Stimulated activated CD4-positive, alpha-beta T cell treated with anti-CD3 and anti-CD28 coated beads, Interleukin-4, amount 100 ng/mL, for 1 hour (primary cell): ENCODE data around the gene IKZF1.

ENCODE experiments used
- DNase-seq: peaks from one replicate; pipeline ENCODE4 v3.0.0-alpha.2; 2020

The IKZF1 gene

GRCh38 chr7:50418526-50419290 lies 114.2 kb downstream of the IKZF1 start:
- no peak for DNase-seq

GRCh38 chr7:50421043-50421442 lies 116.5 kb downstream of the IKZF1 start:
- DNase-seq: no peak

- DNase-seq: no peak
Measured at GRCh38 chr7:50422858-50423257, 118.3 kb downstream of the IKZF1 start.

DNA sequence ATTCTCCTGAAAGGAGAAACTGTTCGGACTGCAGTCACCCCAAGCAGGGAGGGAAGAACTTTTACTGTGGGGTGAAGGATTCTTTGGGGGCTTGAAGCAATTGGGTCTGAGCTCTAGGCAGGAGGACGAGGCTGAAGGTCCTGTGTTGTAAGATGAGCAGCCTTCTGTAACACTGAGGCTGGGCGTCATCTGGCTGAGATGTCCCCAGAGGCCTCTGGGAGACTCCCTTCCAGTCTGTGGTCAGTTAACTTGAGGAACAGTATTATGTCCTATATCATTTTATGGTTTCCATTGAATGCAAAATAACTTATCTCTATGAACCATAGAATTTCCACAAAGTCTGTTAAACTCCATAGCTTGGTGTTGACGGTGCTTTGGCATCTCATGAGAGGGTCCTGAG lies 119.3 kb downstream of the IKZF1 start:
- DNase-seq: no peak

GRCh38 chr7:50425318-50425717 lies 120.8 kb downstream of the IKZF1 start:
- no peak for DNase-seq

DNA sequence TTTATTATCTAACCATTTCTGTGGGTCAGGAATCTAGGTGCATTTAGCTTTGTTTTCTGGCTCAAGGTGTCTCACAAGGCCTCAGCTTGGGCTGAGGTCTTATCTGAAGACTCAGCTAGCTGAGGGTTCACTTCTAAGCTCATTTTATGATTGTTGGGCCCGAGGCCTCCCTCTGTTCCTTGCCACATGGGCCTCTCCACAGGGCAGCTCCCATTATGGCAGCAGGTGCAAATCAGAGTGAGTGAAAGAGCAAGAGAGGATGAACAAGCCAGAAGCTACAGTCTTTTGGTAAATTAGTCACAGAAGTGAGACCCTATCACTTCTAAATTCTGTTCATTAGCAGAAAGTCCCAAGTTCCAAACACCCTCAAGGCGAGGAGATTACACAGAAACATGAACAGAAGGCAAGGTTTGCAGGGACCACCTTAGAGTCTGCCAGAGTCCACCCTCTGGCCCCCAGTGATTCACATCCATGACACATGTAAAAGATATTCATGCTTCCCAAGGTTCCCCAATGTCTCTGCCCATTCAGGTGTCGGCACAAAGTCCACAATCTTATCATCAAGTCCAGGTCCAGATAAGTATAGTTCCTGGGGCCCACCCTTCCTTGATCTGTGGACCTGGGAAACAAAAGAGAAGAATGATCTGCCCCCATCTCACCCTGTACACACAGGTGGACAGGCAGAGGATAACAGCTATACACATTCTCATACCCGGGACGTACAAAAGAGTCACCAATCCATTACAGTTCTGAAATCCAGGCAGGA lies 121.9 kb downstream of the IKZF1 start:
- no peak for DNase-seq

- DNase-seq: no peak
Measured at GRCh38 chr7:50427518-50427917, 123.0 kb downstream of the IKZF1 start.

GRCh38 chr7:50428911-50429310 lies 124.4 kb downstream of the IKZF1 start:
- no peak for DNase-seq

DNA sequence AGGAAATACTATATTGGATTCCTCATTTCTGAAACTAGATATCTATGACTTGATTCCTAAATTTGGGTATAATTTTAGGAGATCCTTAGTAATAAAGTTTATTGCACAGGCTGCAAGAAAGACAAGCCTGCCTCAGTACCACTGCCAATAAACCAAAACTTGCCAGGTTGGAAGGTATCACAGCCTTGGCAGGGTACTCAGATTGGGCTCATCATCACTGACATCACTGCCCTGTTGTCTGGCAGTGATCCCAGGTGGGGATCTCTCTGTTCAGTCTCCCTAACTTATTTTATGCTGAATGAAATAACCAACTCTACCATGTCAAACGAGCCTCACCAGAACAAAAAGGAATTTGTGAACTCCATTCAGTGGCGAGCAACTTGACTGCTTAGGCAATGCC lies 126.8 kb downstream of the IKZF1 start:
- DNase-seq: no peak

DNA sequence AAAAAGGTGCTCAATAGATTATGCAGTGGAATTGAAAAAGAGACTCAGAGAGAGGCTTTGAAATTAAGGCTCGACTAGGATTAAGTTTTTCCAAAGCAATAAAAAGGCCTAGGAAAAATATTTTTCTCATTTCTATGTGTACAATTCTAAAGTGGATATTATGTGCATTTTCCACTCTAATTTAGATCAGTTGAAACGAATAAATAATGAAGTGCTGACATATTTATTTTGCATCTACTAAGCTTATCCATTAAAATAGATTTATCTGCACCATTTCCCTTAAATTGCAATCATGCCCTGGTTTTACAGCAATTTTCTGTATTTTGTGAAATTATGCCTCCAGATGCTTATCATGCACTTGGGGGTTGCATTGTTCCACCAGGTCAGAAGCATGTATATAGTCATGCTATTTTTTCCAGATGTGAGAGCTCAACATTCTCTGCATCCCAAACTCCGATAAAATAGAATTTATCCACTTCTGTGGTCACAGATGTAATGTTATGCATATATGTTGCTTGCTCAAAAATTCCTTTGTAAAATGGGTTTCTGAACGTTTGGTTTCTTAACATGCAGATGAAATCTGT lies 127.3 kb downstream of the IKZF1 start:
- no peak for DNase-seq

- DNase-seq: no peak
Measured at GRCh38 chr7:50436133-50436806, 131.8 kb downstream of the IKZF1 start.

- DNase-seq: no peak
Measured at GRCh38 chr7:50446542-50446960, 142.0 kb downstream of the IKZF1 start.

DNA sequence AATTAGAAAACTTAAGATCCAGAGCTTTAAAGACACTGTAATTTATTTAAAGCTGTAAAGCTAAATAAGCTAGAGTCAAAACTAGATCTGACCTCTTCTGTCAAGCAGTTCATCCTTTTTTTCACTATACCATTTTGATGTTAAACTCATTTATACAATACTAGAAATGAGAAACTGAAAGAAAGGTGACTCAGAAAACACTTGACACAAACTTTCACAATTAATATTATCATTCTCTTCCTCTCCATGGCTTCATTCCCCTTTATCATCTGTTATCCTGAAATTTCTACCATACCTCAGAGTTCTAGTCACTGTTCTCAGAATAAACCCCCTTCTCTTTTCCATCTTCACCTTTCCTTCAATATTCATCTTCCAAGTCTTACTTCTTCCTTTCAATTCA lies 144.3 kb downstream of the IKZF1 start:
- DNase-seq: no peak

DNA sequence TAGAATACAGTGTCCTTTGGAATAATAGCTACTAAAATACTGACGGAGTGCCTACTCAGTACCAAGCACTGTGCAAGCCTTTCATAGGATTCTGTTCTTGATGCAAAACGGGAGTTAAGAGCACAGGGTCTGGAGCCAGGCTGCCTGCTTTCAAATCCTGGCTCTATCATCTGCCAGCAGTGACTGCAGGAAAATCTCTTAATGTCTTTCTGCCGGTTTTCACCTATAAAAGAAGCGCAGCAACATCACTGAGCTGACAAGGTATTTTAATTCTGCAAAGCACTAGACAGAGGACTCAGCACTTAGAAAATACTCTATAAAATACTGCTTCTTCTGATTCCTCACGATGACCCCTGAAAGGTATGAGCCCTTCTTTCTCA lies 145.0 kb downstream of the IKZF1 start:
- no peak for DNase-seq

DNA sequence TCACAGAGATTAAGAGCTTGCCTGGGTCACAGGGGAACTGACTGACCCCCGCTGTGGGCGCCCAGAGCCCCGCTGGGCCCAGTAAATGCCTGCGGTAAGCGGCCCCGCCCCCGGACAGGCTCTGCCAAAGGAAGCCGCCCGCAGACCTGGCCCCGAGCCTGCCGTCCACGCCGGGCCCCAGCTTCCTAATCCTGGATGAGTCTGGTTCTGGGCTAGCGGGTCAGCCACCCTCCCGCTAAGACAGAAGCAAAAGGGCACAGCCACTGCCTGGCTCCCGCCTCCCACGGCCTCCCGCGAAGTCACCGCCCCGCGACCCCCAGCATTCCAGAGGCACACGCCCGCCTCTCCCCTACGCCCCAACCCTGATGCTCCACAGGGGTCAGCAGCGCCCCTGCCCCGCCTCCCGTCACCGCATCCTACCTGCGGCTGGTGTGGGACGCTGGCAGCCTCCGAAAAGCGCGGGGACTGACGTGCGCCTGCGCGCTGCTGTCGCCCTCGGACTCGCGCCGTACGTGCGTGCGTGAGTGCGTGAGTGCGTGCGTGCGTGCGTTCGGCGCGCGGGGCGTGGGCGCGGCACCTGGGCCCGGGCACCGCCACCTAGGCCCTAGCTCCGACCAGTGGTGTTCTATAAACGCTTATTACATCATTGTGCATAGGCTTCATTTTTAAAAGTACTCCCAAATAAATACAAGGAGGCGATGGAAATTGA lies 145.5 kb downstream of the IKZF1 start, which contains the start of gene FIGNL1:
Gene FIGNL1, minus strand, starts transcription at position 470 of the 709 bp plus-strand sequence. CDS start 3,063 bp downstream, outside the sequence.
- peak; percentile 87 for DNase-seq

DNA sequence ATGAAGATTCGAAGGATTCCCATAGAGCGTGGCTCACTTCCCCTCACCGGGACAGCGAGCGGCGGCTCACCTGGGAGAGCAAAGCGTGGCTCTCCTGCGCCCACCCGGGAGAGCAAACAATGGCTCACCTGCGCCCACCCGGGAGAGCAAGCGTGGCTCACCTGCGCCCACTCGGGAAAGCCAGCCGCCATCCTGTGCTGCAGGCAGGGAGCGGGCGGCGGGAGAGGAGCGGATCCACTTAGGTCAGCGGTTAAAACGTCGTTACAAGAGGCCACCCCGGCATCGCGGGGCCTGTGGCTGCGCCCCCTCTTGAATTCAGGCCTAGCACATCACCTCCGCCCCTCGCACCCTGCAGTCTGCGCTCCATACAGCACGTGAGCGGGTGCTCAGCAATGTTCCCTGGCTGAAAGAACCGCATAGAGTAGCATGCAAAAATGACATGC lies 146.1 kb downstream of the IKZF1 start:
- peak; percentile 22 for DNase-seq
